T-helper 2 cell treated with Interferon-gamma antibody and Interleukin-4, amounts not matched to agents 5 μg/mL and 100 μg/mL, for 36 hours (primary cell): ENCODE data around the gene TANGO2.

Source experiments
- DNase-seq: peaks from one replicate; pipeline ENCODE4 v3.0.0; 2021; ENCODE audit warnings: low spot score
- H3K27ac Mint-ChIP-seq: one replicate; pipeline ENCODE4 v1.8.0; 2021; ENCODE audit warnings: mild to moderate bottlenecking, mixed read lengths
- H3K27me3 Mint-ChIP-seq: one replicate; pipeline ENCODE4 v1.8.0; 2021; ENCODE audit warnings: low read depth, mixed read lengths
- H3K36me3 Mint-ChIP-seq: one replicate; pipeline ENCODE4 v1.8.0; 2021; ENCODE audit warnings: low read depth, mixed read lengths
- H3K4me1 Mint-ChIP-seq: one replicate; pipeline ENCODE4 v1.8.0; 2021; ENCODE audit warnings: low read depth, mixed read lengths
- H3K4me3 Mint-ChIP-seq: one replicate; pipeline ENCODE4 v1.8.0; 2022; ENCODE audit warnings: mild to moderate bottlenecking, moderate library complexity, mixed read lengths
- H3K9me3 Mint-ChIP-seq: one replicate; pipeline ENCODE4 v1.8.0; 2021; ENCODE audit warnings: mixed read lengths

Gene TANGO2

GRCh38 chr22:20095521-20095920 lies 74.6 kb downstream of the TANGO2 start:
- DNase-seq, result no peak
- Mint-ChIP-seq H3K27ac (no peak overlapping the region), H3K27me3 (no peaks in the 10 kb centered on the region), H3K36me3 (peaks cover 81% of the 10 kb centered on the region), H3K4me1 (peaks cover 27% of the 10 kb centered on the region), H3K4me3 (no peak overlapping the region), H3K9me3 (no peaks in the 10 kb centered on the region)

- Mint-ChIP-seq H3K36me3 (peaks cover 69% of the 10 kb centered on the region), H3K27ac (no peak overlapping the region), H3K4me1 (peaks cover 34% of the 10 kb centered on the region)
Measured at GRCh38 chr22:20096574-20097420, 75.9 kb downstream of the TANGO2 start.

GRCh38 chr22:20099099-20099711 lies 78.3 kb downstream of the TANGO2 start:
- H3K36me3 Mint-ChIP-seq, result peaks cover 66% of the 10 kb centered on the region
- DNase-seq, result no peak
- H3K27ac Mint-ChIP-seq, result peak overlapping the region; percentile 96
- no peaks in the 10 kb centered on the region for H3K27me3 Mint-ChIP-seq
- no peaks in the 10 kb centered on the region for H3K9me3 Mint-ChIP-seq
- peaks cover 42% of the 10 kb centered on the region for H3K4me1 Mint-ChIP-seq
- peak overlapping the region; percentile 81 for H3K4me3 Mint-ChIP-seq

More at GRCh38 chr22:20096574-20097420, 75.9 kb downstream of the TANGO2 start:
- no peaks in the 10 kb centered on the region for H3K27me3 Mint-ChIP-seq
- no peaks in the 10 kb centered on the region for H3K9me3 Mint-ChIP-seq
- H3K4me3 Mint-ChIP-seq, result no peak overlapping the region
- no peak for DNase-seq

- peaks cover 38% of the 10 kb centered on the region for H3K4me1 Mint-ChIP-seq
- no peak overlapping the region for H3K4me3 Mint-ChIP-seq
- H3K9me3 Mint-ChIP-seq, result no peaks in the 10 kb centered on the region
- no peaks in the 10 kb centered on the region for H3K27me3 Mint-ChIP-seq
- no peak for DNase-seq
- peaks cover 52% of the 10 kb centered on the region for H3K36me3 Mint-ChIP-seq
- peak overlapping the region; percentile 41 for H3K27ac Mint-ChIP-seq
Measured at GRCh38 chr22:20101638-20102037, 80.7 kb downstream of the TANGO2 start.

GRCh38 chr22:20102203-20102780 lies 81.4 kb downstream of the TANGO2 start:
- Mint-ChIP-seq H3K27ac (peak overlapping the region; percentile 58), H3K27me3 (no peaks in the 10 kb centered on the region), H3K9me3 (no peaks in the 10 kb centered on the region), H3K4me1 (peaks cover 35% of the 10 kb centered on the region), H3K4me3 (no peak overlapping the region), H3K36me3 (peaks cover 52% of the 10 kb centered on the region)
- DNase-seq, result no peak

- Mint-ChIP-seq H3K27me3 (no peaks in the 10 kb centered on the region), H3K4me3 (no peak overlapping the region), H3K27ac (no peak overlapping the region), H3K36me3 (peaks cover 35% of the 10 kb centered on the region), H3K4me1 (peaks cover 14% of the 10 kb centered on the region), H3K9me3 (no peaks in the 10 kb centered on the region)
- DNase-seq, result no peak
Measured at GRCh38 chr22:20105456-20106204, 84.7 kb downstream of the TANGO2 start.

GRCh38 chr22:20106205-20106848 lies 85.4 kb downstream of the TANGO2 start:
- Mint-ChIP-seq H3K4me1 (peaks cover 12% of the 10 kb centered on the region), H3K36me3 (peaks cover 38% of the 10 kb centered on the region), H3K27ac (no peak overlapping the region)

GRCh38 chr22:20106849-20107237 lies 85.9 kb downstream of the TANGO2 start:
- Mint-ChIP-seq H3K9me3 (no peaks in the 10 kb centered on the region), H3K36me3 (peaks cover 38% of the 10 kb centered on the region), H3K27ac (no peak overlapping the region), H3K4me1 (peaks cover 11% of the 10 kb centered on the region), H3K27me3 (no peaks in the 10 kb centered on the region), H3K4me3 (no peak overlapping the region)
- no peak for DNase-seq

More at GRCh38 chr22:20106205-20106848, 85.4 kb downstream of the TANGO2 start:
- H3K27me3 Mint-ChIP-seq, result no peaks in the 10 kb centered on the region
- H3K9me3 Mint-ChIP-seq, result no peaks in the 10 kb centered on the region
- H3K4me3 Mint-ChIP-seq, result no peak overlapping the region
- DNase-seq, result no peak

- Mint-ChIP-seq H3K4me3 (no peak overlapping the region), H3K9me3 (no peaks in the 10 kb centered on the region), H3K4me1 (peaks cover 6% of the 10 kb centered on the region), H3K27me3 (no peaks in the 10 kb centered on the region), H3K36me3 (peaks cover 37% of the 10 kb centered on the region), H3K27ac (peak overlapping the region; percentile 47)
- no peak for DNase-seq
Measured at GRCh38 chr22:20107471-20107901, 86.6 kb downstream of the TANGO2 start.

- no peak for DNase-seq
- Mint-ChIP-seq H3K27ac (peak overlapping the region; percentile 47), H3K4me1 (peaks cover 4% of the 10 kb centered on the region), H3K36me3 (peaks cover 35% of the 10 kb centered on the region), H3K4me3 (no peak overlapping the region), H3K9me3 (no peaks in the 10 kb centered on the region), H3K27me3 (no peaks in the 10 kb centered on the region)
Measured at GRCh38 chr22:20107951-20108756, 87.2 kb downstream of the TANGO2 start.

GRCh38 chr22:20108757-20109230 lies 87.9 kb downstream of the TANGO2 start:
- Mint-ChIP-seq H3K9me3 (no peaks in the 10 kb centered on the region), H3K27me3 (no peaks in the 10 kb centered on the region), H3K4me1 (peaks cover 4% of the 10 kb centered on the region), H3K36me3 (peaks cover 32% of the 10 kb centered on the region), H3K4me3 (no peak overlapping the region), H3K27ac (no peak overlapping the region)
- DNase-seq, result no peak

- no peaks in the 10 kb centered on the region for H3K27me3 Mint-ChIP-seq
- no peak overlapping the region for H3K4me3 Mint-ChIP-seq
- no peak for DNase-seq
- H3K9me3 Mint-ChIP-seq, result no peaks in the 10 kb centered on the region
- no peak overlapping the region for H3K27ac Mint-ChIP-seq
- peaks cover 4% of the 10 kb centered on the region for H3K4me1 Mint-ChIP-seq
- H3K36me3 Mint-ChIP-seq, result peaks cover 38% of the 10 kb centered on the region
Measured at GRCh38 chr22:20109411-20110358, 88.8 kb downstream of the TANGO2 start.
